ENCODE results near the gene NFYB.

DNA sequence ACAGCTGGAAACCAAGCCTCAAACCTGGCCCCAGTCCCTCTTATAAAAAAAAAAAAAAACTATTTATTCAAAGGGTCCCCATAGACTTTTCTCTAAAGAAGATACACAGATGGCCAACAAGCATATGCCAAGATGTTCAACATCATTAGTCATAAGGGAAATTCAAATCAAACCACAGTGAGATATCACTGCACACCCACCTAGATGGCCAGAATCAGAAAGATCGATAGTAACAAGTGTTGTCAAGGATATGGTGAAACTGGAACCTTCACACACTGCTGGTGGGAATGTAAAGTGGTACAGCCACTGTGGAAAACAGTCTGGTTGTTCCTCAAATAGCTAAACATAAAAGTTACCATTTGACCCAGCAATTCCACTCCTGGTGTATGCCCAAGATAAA lies 5.9 kb upstream of the NFYB start:
- TF ChIP-seq, protein P1, sequence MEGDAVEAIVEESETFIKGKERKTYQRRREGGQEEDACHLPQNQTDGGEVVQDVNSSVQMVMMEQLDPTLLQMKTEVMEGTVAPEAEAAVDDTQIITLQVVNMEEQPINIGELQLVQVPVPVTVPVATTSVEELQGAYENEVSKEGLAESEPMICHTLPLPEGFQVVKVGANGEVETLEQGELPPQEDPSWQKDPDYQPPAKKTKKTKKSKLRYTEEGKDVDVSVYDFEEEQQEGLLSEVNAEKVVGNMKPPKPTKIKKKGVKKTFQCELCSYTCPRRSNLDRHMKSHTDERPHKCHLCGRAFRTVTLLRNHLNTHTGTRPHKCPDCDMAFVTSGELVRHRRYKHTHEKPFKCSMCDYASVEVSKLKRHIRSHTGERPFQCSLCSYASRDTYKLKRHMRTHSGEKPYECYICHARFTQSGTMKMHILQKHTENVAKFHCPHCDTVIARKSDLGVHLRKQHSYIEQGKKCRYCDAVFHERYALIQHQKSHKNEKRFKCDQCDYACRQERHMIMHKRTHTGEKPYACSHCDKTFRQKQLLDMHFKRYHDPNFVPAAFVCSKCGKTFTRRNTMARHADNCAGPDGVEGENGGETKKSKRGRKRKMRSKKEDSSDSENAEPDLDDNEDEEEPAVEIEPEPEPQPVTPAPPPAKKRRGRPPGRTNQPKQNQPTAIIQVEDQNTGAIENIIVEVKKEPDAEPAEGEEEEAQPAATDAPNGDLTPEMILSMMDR (IDR thresholded peaks at IDR 0.05) = no peak
- TF ChIP-seq POLR2A (IDR thresholded peaks at IDR 0.05) (no peak), POLR2AphosphoS5 (IDR thresholded peaks at IDR 0.05) (no peak), EP300 (IDR thresholded peaks at IDR 0.05) (no peak)

Data from upper lobe of left lung (tissue), 4 donors.